ENCODE data around the gene GSN. TPM values are rescaled to one million over a fixed set of nuclear protein-coding genes. Genes with fewer than 3 reads are reported as not detected.

The GSN gene
- total RNA-seq, 1 experiment from 2014 or later: 21.9 TPM

- H3K36me3 Mint-ChIP-seq (ENCODE audit: insufficient read depth, unreplicated experiment): no peaks in the 10 kb centered on the region
- POLR2A ChIA-PET: interaction anchor here (0.9 to 3.0 kb wide), 3 partner anchors 15 to 29 kb away, joined by 3 to 12 read pairs (median 4); partner anchors contain the start of gene GSN
- H3K4me3 Mint-ChIP-seq (ENCODE audit: unreplicated experiment): no peak overlapping the region
- H3K9me3 Mint-ChIP-seq (ENCODE audit: unreplicated experiment): peaks cover 8% of the 10 kb centered on the region
- intact Hi-C loops (cut with micrococcal nuclease): no loop called here
- no peak overlapping the region for H3K27ac Mint-ChIP-seq (ENCODE audit: low read depth, unreplicated experiment)
- BruUV-seq (replicated peaks): no TSS peak
- CTCF ChIA-PET: interaction anchor here (0.8 to 1.3 kb wide), 5 partner anchors 8 to 193 kb away, joined by 3 to 5 read pairs (median 3); no protein-coding TSS in a partner anchor
- peaks cover 6% of the 10 kb centered on the region for H3K4me1 Mint-ChIP-seq (ENCODE audit: insufficient read depth, unreplicated experiment)
- DNase-seq (ENCODE audit: unreplicated experiment): no peak
- H3K27me3 Mint-ChIP-seq (ENCODE audit: insufficient read depth, unreplicated experiment): no peaks in the 10 kb centered on the region
- TF ChIP-seq, protein P1, sequence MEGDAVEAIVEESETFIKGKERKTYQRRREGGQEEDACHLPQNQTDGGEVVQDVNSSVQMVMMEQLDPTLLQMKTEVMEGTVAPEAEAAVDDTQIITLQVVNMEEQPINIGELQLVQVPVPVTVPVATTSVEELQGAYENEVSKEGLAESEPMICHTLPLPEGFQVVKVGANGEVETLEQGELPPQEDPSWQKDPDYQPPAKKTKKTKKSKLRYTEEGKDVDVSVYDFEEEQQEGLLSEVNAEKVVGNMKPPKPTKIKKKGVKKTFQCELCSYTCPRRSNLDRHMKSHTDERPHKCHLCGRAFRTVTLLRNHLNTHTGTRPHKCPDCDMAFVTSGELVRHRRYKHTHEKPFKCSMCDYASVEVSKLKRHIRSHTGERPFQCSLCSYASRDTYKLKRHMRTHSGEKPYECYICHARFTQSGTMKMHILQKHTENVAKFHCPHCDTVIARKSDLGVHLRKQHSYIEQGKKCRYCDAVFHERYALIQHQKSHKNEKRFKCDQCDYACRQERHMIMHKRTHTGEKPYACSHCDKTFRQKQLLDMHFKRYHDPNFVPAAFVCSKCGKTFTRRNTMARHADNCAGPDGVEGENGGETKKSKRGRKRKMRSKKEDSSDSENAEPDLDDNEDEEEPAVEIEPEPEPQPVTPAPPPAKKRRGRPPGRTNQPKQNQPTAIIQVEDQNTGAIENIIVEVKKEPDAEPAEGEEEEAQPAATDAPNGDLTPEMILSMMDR (IDR thresholded peaks at IDR 0.05; ENCODE audit: unreplicated experiment): no peak
These were observed 14.8 kb upstream of the GSN start for GRCh38 chr9:121253162-121253561.

- ChIA-PET CTCF (interaction anchor here (0.6 to 1.0 kb wide), 2 partner anchors 41 to 168 kb away, joined by 3 to 7 read pairs; no protein-coding TSS in a partner anchor), POLR2A (interaction anchor here (1.2 to 3.0 kb wide), 2 partner anchors 14 to 24 kb away, joined by 4 to 12 read pairs; partner anchors contain the start of gene GSN)
- Mint-ChIP-seq H3K4me1 (ENCODE audit: insufficient read depth, unreplicated experiment) (peaks cover 6% of the 10 kb centered on the region), H3K36me3 (ENCODE audit: insufficient read depth, unreplicated experiment) (no peaks in the 10 kb centered on the region), H3K27me3 (ENCODE audit: insufficient read depth, unreplicated experiment) (no peaks in the 10 kb centered on the region), H3K4me3 (ENCODE audit: unreplicated experiment) (no peak overlapping the region), H3K27ac (ENCODE audit: low read depth, unreplicated experiment) (no peak overlapping the region), H3K9me3 (ENCODE audit: unreplicated experiment) (no peaks in the 10 kb centered on the region)
- intact Hi-C loops (cut with micrococcal nuclease): no loop called here
- TF ChIP-seq, protein P1 (IDR thresholded peaks at IDR 0.05; ENCODE audit: unreplicated experiment): no peak
- no peak for DNase-seq (ENCODE audit: unreplicated experiment)
- BruUV-seq (replicated peaks): no TSS peak
These were observed 14.0 kb upstream of the GSN start for GRCh38 chr9:121253821-121254501.

- H3K27ac Mint-ChIP-seq (ENCODE audit: low read depth, unreplicated experiment): no peak overlapping the region
- TF ChIP-seq, protein P1 (IDR thresholded peaks at IDR 0.05; ENCODE audit: unreplicated experiment): no peak
- H3K4me3 Mint-ChIP-seq (ENCODE audit: unreplicated experiment): no peak overlapping the region
- no peaks in the 10 kb centered on the region for H3K36me3 Mint-ChIP-seq (ENCODE audit: insufficient read depth, unreplicated experiment)
- intact Hi-C loops (cut with micrococcal nuclease): no loop called here
- DNase-seq (ENCODE audit: unreplicated experiment): no peak
- H3K27me3 Mint-ChIP-seq (ENCODE audit: insufficient read depth, unreplicated experiment): no peaks in the 10 kb centered on the region
- CTCF ChIA-PET: interaction anchor here (1.4 to 2.1 kb wide), 3 partner anchors 13 to 36 kb away, joined by 3 to 8 read pairs (median 3); no protein-coding TSS in a partner anchor
- POLR2A ChIA-PET: interaction anchor here (1.7 kb wide), 1 partner anchor 9 kb away, joined by 5 read pairs; the partner anchor contains the start of gene GSN
- no TSS peak for BruUV-seq (replicated peaks)
- peaks cover 12% of the 10 kb centered on the region for H3K4me1 Mint-ChIP-seq (ENCODE audit: insufficient read depth, unreplicated experiment)
- H3K9me3 Mint-ChIP-seq (ENCODE audit: unreplicated experiment): no peaks in the 10 kb centered on the region
These were observed 8.5 kb upstream of the GSN start for GRCh38 chr9:121259498-121259897.

DNA sequence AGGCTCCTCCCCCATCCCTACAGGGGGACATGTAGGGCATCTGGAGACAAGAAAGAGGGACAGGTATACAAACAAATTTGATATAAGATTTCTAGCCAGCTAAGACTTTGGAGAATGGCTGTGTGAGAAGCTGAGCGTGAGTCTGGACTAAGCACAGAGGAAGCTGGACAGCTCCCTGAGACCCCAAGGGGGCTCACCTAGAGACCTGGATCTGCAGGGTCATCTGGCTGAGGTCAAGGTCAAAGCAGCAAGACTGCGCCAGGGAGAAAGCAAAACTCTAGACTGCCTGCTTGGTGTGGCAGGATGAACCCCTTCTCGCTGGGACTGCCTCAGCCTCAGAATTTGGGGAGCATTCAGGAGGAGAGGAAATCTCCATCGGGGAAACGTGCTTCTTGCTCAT, 8.0 kb upstream of the GSN start:
- CTCF ChIA-PET: interaction anchor here (1.4 to 2.1 kb wide), 3 partner anchors 13 to 37 kb away, joined by 3 to 8 read pairs (median 3); no protein-coding TSS in a partner anchor

More for the DNA sequence above, 8.0 kb upstream of the GSN start:
- Mint-ChIP-seq H3K36me3 (ENCODE audit: insufficient read depth, unreplicated experiment) (no peaks in the 10 kb centered on the region), H3K27ac (ENCODE audit: low read depth, unreplicated experiment) (no peak overlapping the region), H3K27me3 (ENCODE audit: insufficient read depth, unreplicated experiment) (no peaks in the 10 kb centered on the region), H3K9me3 (ENCODE audit: unreplicated experiment) (no peaks in the 10 kb centered on the region), H3K4me1 (ENCODE audit: insufficient read depth, unreplicated experiment) (peaks cover 12% of the 10 kb centered on the region), H3K4me3 (ENCODE audit: unreplicated experiment) (no peak overlapping the region)
- POLR2A ChIA-PET: interaction anchor here (1.7 kb wide), 1 partner anchor 8 kb away, joined by 5 read pairs; the partner anchor contains the start of gene GSN
- no peak for DNase-seq (ENCODE audit: unreplicated experiment)
- TF ChIP-seq, protein P1 (IDR thresholded peaks at IDR 0.05; ENCODE audit: unreplicated experiment): no peak
- intact Hi-C loops (cut with micrococcal nuclease): no loop called here
- BruUV-seq (replicated peaks): no TSS peak

All from MCF 10A (cell line).